ENCODE results near the gene DOHH.

Gene DOHH

GRCh38 chr19:3463714-3464586 lies 36.5 kb downstream of the DOHH start:
- no peak overlapping the region for H3K27ac ChIP-seq
- TF ChIP-seq, protein P1, sequence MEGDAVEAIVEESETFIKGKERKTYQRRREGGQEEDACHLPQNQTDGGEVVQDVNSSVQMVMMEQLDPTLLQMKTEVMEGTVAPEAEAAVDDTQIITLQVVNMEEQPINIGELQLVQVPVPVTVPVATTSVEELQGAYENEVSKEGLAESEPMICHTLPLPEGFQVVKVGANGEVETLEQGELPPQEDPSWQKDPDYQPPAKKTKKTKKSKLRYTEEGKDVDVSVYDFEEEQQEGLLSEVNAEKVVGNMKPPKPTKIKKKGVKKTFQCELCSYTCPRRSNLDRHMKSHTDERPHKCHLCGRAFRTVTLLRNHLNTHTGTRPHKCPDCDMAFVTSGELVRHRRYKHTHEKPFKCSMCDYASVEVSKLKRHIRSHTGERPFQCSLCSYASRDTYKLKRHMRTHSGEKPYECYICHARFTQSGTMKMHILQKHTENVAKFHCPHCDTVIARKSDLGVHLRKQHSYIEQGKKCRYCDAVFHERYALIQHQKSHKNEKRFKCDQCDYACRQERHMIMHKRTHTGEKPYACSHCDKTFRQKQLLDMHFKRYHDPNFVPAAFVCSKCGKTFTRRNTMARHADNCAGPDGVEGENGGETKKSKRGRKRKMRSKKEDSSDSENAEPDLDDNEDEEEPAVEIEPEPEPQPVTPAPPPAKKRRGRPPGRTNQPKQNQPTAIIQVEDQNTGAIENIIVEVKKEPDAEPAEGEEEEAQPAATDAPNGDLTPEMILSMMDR (conservative IDR thresholded peaks at IDR 0.05), result no peak

- TF ChIP-seq, protein P1 (conservative IDR thresholded peaks at IDR 0.05), result no peak
- H3K27ac ChIP-seq, result no peak overlapping the region
Measured at GRCh38 chr19:3462991-3463713, 37.3 kb downstream of the DOHH start.

- TF ChIP-seq, protein P1 (conservative IDR thresholded peaks at IDR 0.05), result no peak
- H3K27ac ChIP-seq, result no peak overlapping the region
Measured at GRCh38 chr19:3459965-3460582, 40.4 kb downstream of the DOHH start.

- TF ChIP-seq, protein P1 (conservative IDR thresholded peaks at IDR 0.05), result no peak
- no peak overlapping the region for H3K27ac ChIP-seq
Measured at GRCh38 chr19:3459089-3459881, 41.2 kb downstream of the DOHH start.

DNA sequence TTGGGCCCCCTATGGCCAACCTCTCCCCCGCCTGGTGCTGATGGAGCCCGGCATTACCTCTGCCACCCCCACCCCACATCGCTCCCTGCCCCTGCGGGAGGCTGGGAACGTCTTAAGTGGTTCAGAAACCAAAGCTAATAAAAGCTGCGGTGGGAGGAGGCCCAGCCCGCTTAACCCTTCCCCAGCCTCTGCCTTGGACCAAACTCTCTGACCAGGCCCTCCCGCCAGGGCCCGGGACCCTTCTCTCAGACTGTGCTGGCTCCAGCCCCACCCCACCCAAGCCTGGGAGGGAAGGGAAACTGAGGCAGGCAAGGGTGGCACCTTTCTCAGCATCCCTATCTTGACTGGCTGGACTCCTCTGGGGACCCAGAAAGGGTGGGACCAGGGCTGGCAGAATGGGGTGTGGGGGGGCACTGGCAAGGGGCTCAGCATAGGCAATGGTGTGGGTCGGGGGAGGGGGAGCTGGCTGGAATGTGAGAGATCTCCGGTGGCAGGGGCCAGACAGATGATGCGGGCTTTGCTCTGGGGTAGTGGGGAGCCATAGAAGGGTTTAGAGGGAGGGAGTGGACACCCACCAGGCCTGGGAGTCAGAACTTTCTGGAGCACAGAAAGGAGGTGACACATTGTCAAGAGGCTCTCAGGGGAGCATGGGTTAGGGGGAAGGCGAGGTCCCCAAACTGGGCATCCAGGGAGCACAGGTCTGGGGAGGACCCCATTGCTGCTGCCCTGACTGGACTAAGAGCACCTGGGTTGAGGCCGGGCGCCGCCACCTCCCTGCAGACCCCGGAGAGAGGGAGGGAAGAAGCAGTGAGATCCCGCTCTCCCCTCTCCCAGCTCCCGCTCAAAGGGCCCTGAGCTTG lies 42.0 kb downstream of the DOHH start:
- TF ChIP-seq, protein P1 (conservative IDR thresholded peaks at IDR 0.05), result no peak
- no peak overlapping the region for H3K27ac ChIP-seq

DNA sequence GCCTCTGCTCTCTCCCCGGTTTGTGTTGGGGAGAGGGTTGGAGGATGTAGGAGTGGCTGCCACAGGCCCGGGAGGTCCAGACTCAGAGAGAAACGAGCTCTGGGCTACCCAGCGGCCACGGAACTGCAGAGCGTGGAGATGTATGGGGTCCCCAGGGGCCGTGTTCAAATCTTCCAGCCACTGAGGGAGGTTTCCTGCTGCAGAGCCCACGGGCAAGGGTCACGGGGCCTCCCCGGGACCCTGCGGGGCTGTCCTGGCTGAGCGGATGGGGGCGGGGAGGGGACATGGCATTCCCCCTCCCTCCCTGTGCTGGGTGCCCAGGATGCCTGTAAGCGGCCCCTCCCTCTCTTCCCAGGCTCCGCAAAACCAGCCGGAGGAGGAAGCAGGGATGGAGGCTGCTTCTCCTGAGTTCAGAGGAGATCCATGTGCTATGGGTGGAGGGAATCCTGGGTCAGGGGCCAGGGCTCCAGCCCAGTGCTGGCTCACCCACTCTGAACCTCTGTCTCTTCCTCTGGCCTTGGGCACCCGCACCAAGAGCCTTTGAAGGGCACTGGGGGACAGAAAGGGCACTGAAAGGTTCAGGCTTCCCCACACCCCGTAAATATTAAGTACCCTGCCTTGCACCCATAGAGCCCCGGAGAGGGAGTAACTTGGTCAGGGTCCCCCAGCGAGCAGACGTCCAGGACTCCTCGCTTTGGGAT lies 42.8 kb downstream of the DOHH start:
- H3K27ac ChIP-seq, result no peak overlapping the region
- TF ChIP-seq, protein P1 (conservative IDR thresholded peaks at IDR 0.05), result no peak
